Ascending aorta (tissue), 2 donors: ENCODE measurements around the gene ATP9B. TPM values are rescaled to one million over a fixed set of nuclear protein-coding genes. Genes with fewer than 3 reads are reported as not detected.
"Not testable (repeated sequence)": the region's sequence is repeated elsewhere in the genome, so short reads cannot be mapped to it uniquely, and the experiment has no call there.

Experiments
- DNase-seq, 2 donors: peaks; one replicate each; pipeline ENCODE4 v3.0.0-alpha.2; 2019; ENCODE audit warnings: low spot score in 2 of 2
- H3K27ac ChIP-seq, 2 donors: fragments of 200-600 bp; sonication (generic); one replicate each; pipeline ENCODE4 v1.5.1; 2016 to 2017; ENCODE audit warnings: mild to moderate bottlenecking in 1 of 2
- H3K27me3 ChIP-seq: fragments of 200-600 bp; sonication (generic); one replicate; pipeline ENCODE4 v1.5.1; 2017
- H3K36me3 ChIP-seq, 2 donors: fragments of 200-600 bp; sonication (generic); one replicate each; pipeline ENCODE4 v1.5.1; 2016
- H3K4me1 ChIP-seq, 2 donors: fragments of 200-600 bp; sonication (generic); one replicate each; pipeline ENCODE4 v1.5.1; 2016 to 2017; ENCODE audit warnings: mild to moderate bottlenecking in 1 of 2
- H3K4me3 ChIP-seq, 2 donors: fragments of 200-600 bp; sonication (generic); one replicate each; pipeline ENCODE4 v1.5.1; 2016 to 2017; ENCODE audit warnings: mild to moderate bottlenecking in 1 of 2
- H3K9me3 ChIP-seq, 2 donors: fragments of 200-600 bp; sonication (generic); one replicate each; pipeline ENCODE4 v1.5.1; 2016
- CTCF ChIP-seq, 3 experiments: fragments of 200-600 bp in 2 of 3; fragments of 450-650 bp in 1 of 3; sonication (generic) in 2 of 3; IDR thresholded peaks; one replicate each; pipeline ENCODE4 v1.5.1; 2016 to 2019; ENCODE audit warnings: antibody characterized with exemption in 3 of 3, mild to moderate bottlenecking in 1 of 3, moderate library complexity in 1 of 3
- intact Hi-C: fragments of 100-400 bp; cut with DNase I; formaldehyde crosslinking; loops from one replicate; pipeline ENCODE4 v1.15.1; 2023
- total RNA-seq: library from RNA; depleted of rRNA; stranded (reverse); fragments of >200 nt; gene quantifications from one replicate; pipeline ENCODE4 v1.1.0, GENCODE V29; 2016

ATP9B gene
- total RNA-seq, 1 donor from 2014 or later: 14.4 TPM

DNA sequence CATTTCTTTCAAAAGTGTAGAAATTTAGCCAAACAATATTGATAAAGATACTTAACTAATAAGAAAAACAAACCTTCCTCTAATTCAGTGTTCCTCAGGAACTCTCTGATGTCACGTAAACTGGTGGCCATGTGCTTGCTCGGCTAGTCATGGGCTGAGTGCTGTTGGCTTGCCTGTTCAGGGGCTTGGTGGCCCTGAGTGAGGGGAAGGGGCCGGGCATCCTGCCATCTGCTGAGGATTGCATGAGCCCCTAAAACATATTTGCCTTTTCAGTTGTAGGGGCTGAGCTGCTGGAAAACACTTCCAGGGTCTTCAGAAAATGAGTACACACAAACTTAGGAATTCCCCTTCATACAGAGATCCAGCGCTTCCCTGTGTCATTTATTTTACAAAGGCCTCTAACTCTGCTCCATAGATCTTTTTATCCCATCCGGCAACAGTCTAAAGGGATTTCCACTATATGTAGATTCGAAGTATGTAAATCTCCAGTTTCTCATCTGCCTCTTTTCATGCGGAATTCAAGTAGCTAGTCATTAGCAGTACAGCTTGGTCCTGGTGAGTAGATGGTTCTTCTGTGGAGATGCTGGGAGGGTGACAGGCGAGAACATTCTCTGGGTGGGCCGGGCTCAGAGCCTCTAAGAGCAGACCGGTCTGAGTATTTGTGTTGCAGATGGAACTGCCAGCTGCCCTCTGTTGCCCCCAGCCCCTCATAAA is 306.4 kb downstream of the ATP9B start:
- H3K4me1 ChIP-seq: peaks cover 0 to 2% of the 10 kb centered on the region in 2 donors
- H3K27me3 ChIP-seq: no peaks in the 10 kb centered on the region
- TF ChIP-seq CTCF (IDR thresholded peaks at IDR 0.05): no peak
- no peak overlapping the region for H3K27ac ChIP-seq
- DNase-seq: no peak
- H3K36me3 ChIP-seq: peaks cover 9 to 24% of the 10 kb centered on the region in 2 donors
- intact Hi-C loops: no loop called here
- H3K4me3 ChIP-seq: no peak overlapping the region
- no peaks in the 10 kb centered on the region for H3K9me3 ChIP-seq

DNA sequence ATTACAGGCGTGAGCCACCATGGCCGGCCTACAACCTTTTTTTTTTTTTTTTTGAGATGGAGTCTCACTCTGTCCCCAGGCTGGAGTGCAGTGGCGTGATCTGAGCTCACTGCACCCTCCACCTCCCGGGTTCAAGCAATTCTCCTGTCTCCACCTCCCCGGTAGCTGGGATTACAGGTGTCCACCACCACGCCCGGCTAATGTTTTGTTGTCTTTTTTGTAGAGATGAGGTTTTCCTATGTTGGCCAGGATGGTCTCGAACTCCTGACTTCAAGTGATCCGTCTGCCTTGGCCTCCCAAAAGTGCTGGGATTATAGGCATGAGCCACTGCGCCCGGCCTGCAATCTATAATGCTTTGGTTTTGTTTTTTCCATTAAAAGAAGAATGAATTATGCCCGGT is 307.5 kb downstream of the ATP9B start:
- H3K9me3 ChIP-seq, intact Hi-C loops, H3K4me1 ChIP-seq, H3K27me3 ChIP-seq, DNase-seq, H3K4me3 ChIP-seq, H3K27ac ChIP-seq: not testable (repeated sequence)
- H3K36me3 ChIP-seq: peaks cover 9 to 21% of the 10 kb centered on the region in 2 donors

DNA sequence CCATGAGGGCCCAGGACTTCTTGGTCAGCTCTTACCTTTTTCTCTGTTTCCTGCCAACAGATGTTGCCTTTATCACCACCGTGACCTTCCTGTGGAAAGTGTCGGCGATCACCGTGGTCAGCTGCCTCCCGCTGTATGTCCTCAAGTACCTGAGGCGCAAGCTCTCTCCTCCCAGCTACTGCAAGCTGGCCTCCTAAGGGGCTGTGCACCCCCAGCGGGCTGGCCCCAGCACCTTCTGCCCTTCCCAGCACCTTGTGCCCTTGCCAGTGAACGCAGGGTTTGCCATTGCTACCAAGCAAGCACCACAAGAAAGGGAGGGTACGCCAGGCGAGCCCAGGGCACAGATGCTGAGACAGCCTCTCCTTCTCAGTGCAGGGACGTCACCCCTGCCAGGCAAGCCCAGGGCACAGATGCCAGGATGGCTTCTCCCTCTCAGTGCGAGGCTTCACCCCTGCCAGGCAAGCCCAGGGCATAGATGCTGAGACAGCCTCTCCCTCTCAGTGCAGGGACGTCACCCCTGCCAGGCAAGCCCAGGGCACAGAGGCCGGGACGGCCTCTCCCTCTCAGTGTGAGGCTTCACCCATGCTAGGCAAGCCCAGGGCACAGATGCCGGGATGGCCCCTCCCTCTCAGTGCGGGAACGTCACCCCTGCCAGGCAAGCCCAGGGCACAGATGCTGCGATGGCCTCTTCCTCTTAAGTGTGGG is 308.1 kb downstream of the ATP9B start:
- H3K4me3 ChIP-seq: no peak overlapping the region
- intact Hi-C loops: no loop called here
- peaks cover 9 to 21% of the 10 kb centered on the region in 2 donors for H3K36me3 ChIP-seq
- DNase-seq: no peak
- no peaks in the 10 kb centered on the region for H3K9me3 ChIP-seq
- no peaks in the 10 kb centered on the region for H3K27me3 ChIP-seq
- H3K27ac ChIP-seq: no peak overlapping the region
- no peak for TF ChIP-seq CTCF (IDR thresholded peaks at IDR 0.05)
- peaks cover 0 to 2% of the 10 kb centered on the region in 2 donors for H3K4me1 ChIP-seq

DNA sequence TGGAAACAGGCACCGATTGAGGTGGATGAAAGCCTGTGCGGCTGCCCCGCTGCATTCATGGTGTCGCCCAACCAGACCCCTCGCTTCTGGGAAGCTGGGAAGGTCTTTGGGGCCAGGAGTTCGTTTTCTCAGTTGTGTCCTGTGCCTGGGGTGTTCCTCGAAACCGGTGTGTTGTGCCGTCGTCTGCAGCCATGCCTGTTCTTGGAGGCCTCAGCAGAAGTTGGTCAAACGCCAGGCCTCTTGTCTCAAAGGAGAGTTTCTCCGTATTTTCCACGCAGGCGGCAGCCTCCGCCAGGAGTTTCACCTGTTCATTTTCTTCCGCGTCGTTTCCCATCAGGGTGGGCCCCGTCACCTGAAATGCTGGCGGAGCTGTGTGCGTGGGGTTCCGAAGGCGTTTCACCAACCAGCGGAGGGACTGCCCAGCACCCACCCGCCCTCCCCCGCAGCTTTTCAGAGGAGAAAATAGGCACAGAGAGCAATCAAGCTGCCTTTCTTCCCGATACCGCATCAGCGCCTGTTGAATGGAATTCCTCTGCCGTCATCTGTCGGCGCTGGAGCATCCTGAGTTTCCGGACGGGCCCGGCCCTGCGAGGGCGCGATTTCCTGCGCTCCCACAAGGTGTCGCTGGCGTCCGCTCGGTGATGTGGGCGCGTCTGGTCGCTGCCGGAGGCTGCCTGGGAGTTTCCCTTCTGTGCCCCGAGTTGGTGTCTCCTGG is 309.5 kb downstream of the ATP9B start:
- intact Hi-C loops: loop anchor here (1.0 kb wide), 1 partner anchor 266 kb away; no protein-coding TSS in a partner anchor
- H3K9me3 ChIP-seq: no peaks in the 10 kb centered on the region
- TF ChIP-seq CTCF (IDR thresholded peaks at IDR 0.05): peak; percentile 93 to 98 (median 95)
- H3K27me3 ChIP-seq: no peaks in the 10 kb centered on the region
- peaks cover 0 to 2% of the 10 kb centered on the region in 2 donors for H3K4me1 ChIP-seq
- peaks cover 9 to 21% of the 10 kb centered on the region in 2 donors for H3K36me3 ChIP-seq
- DNase-seq: peak in 1 of 2 donors; percentile 89
- H3K27ac ChIP-seq: no peak overlapping the region
- H3K4me3 ChIP-seq: no peak overlapping the region

- Histone ChIP-seq H3K27ac (no peak overlapping the region), H3K27me3 (no peaks in the 10 kb centered on the region), H3K9me3 (no peaks in the 10 kb centered on the region), H3K36me3 (peaks cover 9 to 21% of the 10 kb centered on the region in 2 donors), H3K4me1 (peaks cover 0 to 2% of the 10 kb centered on the region in 2 donors), H3K4me3 (no peak overlapping the region)
- DNase-seq: no peak
- no peak for TF ChIP-seq CTCF (IDR thresholded peaks at IDR 0.05)
- intact Hi-C loops: loop anchor here (1.0 kb wide), 1 partner anchor 265 kb away; no protein-coding TSS in a partner anchor
Measured at GRCh38 chr18:79379251-79379905, 310.2 kb downstream of the ATP9B start.
